ENCODE data around the gene CASS4. TPM values are rescaled to one million over a fixed set of nuclear protein-coding genes. Genes with fewer than 3 reads are reported as not detected.

CASS4 gene
- total RNA-seq, 1 donor from 2014 or later, result 0.26 TPM

- no peaks in the 10 kb centered on the region for H3K27me3 Mint-ChIP-seq
- no peaks in the 10 kb centered on the region for H3K36me3 Mint-ChIP-seq (ENCODE audit: insufficient read depth)
- no peak overlapping the region for H3K27ac Mint-ChIP-seq
- H3K9me3 Mint-ChIP-seq (ENCODE audit: low read depth), result no peaks in the 10 kb centered on the region
- no peak for DNase-seq (ENCODE audit: low spot score, unreplicated experiment)
- no peaks in the 10 kb centered on the region for H3K4me1 Mint-ChIP-seq (ENCODE audit: low read depth)
- H3K4me3 Mint-ChIP-seq (ENCODE audit: low read depth), result no peak overlapping the region
- no peak for TF ChIP-seq CTCF (IDR thresholded peaks at IDR 0.05; ENCODE audit: unreplicated experiment)
These were observed 11.2 kb downstream of the CASS4 start for GRCh38 chr20:56423211-56423610.

GRCh38 chr20:56423886-56424285 is 11.8 kb downstream of the CASS4 start:
- H3K27me3 Mint-ChIP-seq, result no peaks in the 10 kb centered on the region
- TF ChIP-seq CTCF (IDR thresholded peaks at IDR 0.05; ENCODE audit: unreplicated experiment), result no peak
- no peaks in the 10 kb centered on the region for H3K36me3 Mint-ChIP-seq (ENCODE audit: insufficient read depth)
- no peak overlapping the region for H3K27ac Mint-ChIP-seq
- no peak overlapping the region for H3K4me3 Mint-ChIP-seq (ENCODE audit: low read depth)
- H3K9me3 Mint-ChIP-seq (ENCODE audit: low read depth), result no peaks in the 10 kb centered on the region
- no peak for DNase-seq (ENCODE audit: low spot score, unreplicated experiment)
- no peaks in the 10 kb centered on the region for H3K4me1 Mint-ChIP-seq (ENCODE audit: low read depth)

GRCh38 chr20:56424931-56425330 is 12.9 kb downstream of the CASS4 start:
- no peaks in the 10 kb centered on the region for H3K9me3 Mint-ChIP-seq (ENCODE audit: low read depth)
- peak overlapping the region; percentile 73 for H3K27ac Mint-ChIP-seq
- no peak for TF ChIP-seq CTCF (IDR thresholded peaks at IDR 0.05; ENCODE audit: unreplicated experiment)
- peaks cover 2% of the 10 kb centered on the region for H3K4me1 Mint-ChIP-seq (ENCODE audit: low read depth)
- no peak overlapping the region for H3K4me3 Mint-ChIP-seq (ENCODE audit: low read depth)
- H3K36me3 Mint-ChIP-seq (ENCODE audit: insufficient read depth), result no peaks in the 10 kb centered on the region
- no peak for DNase-seq (ENCODE audit: low spot score, unreplicated experiment)
- H3K27me3 Mint-ChIP-seq, result peaks cover 5% of the 10 kb centered on the region

GRCh38 chr20:56426026-56426425 is 14.0 kb downstream of the CASS4 start:
- Mint-ChIP-seq H3K4me3 (ENCODE audit: low read depth) (no peak overlapping the region), H3K9me3 (ENCODE audit: low read depth) (no peaks in the 10 kb centered on the region), H3K4me1 (ENCODE audit: low read depth) (peaks cover 2% of the 10 kb centered on the region), H3K36me3 (ENCODE audit: insufficient read depth) (no peaks in the 10 kb centered on the region), H3K27me3 (peaks cover 10% of the 10 kb centered on the region), H3K27ac (peak overlapping the region; percentile 62)
- DNase-seq (ENCODE audit: low spot score, unreplicated experiment), result no peak
- no peak for TF ChIP-seq CTCF (IDR thresholded peaks at IDR 0.05; ENCODE audit: unreplicated experiment)

- H3K4me1 Mint-ChIP-seq (ENCODE audit: low read depth), result peaks cover 2% of the 10 kb centered on the region
- H3K9me3 Mint-ChIP-seq (ENCODE audit: low read depth), result no peaks in the 10 kb centered on the region
- TF ChIP-seq CTCF (IDR thresholded peaks at IDR 0.05; ENCODE audit: unreplicated experiment), result no peak
- no peak for DNase-seq (ENCODE audit: low spot score, unreplicated experiment)
- no peak overlapping the region for H3K27ac Mint-ChIP-seq
- no peak overlapping the region for H3K4me3 Mint-ChIP-seq (ENCODE audit: low read depth)
- peaks cover 10% of the 10 kb centered on the region for H3K27me3 Mint-ChIP-seq
- H3K36me3 Mint-ChIP-seq (ENCODE audit: insufficient read depth), result no peaks in the 10 kb centered on the region
These were observed 14.9 kb downstream of the CASS4 start for GRCh38 chr20:56426926-56427325.

Data from progenitor cell of endocrine pancreas (in vitro differentiated cells).